Measurements from ENCODE around the gene SGIP1. TPM values are rescaled to one million over a fixed set of nuclear protein-coding genes. Genes with fewer than 3 reads are reported as not detected.

Gene SGIP1
- total and polyA plus RNA-seq, 2 of the 4 experiments (the other 2 are of a cell fraction), result 27.1 to 42.7 TPM

DNA sequence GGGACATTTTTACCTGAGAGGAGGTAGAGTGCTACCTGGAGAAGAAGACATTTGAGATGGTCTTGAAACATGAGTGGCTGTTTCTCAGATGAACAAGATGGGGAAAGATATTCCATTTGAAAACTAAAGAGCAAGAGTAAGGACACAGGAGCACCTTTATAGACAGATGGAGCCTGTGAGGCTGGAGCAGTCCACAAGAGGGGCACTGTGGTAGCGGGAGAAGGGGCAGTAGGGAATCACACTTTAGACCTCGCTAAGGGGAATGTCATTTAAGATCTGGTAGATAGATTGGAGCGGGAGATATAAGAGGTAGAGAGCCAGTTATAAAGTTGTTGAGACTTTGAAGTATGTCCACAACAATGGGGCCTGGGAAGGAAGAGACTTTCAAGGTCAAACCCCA is 241.7 kb downstream of the SGIP1 start:
- no peaks in the 10 kb centered on the region for H3K79me1 ChIP-seq (ENCODE audit: low read depth in 1 of 2, low read length in 2 of 2)
- H2BK5ac ChIP-seq (ENCODE audit: low read depth, low read length, poor library complexity, severe bottlenecking), result no peak overlapping the region
- H2AK9ac ChIP-seq (replicated peaks; ENCODE audit: low read depth, low read length, poor library complexity), result no peak overlapping the region
- H3K56ac ChIP-seq (ENCODE audit: extremely low read depth, insufficient read depth, low read length), result no peak overlapping the region
- H3K4ac ChIP-seq (ENCODE audit: low read depth, low read length), result no peak overlapping the region
- H4K91ac ChIP-seq (ENCODE audit: insufficient read depth, low read depth, low read length), result no peak overlapping the region
- H2BK15ac ChIP-seq (ENCODE audit: low read depth, low read length), result no peak overlapping the region
- no peak overlapping the region for H3K9ac ChIP-seq (ENCODE audit: low read depth, low read length)
- ATAC-seq (ENCODE audit: low read depth) (no peak), DNase-seq (no peak)
- no peak overlapping the region for H4K5ac ChIP-seq (ENCODE audit: low read depth, low read length)
- H4K8ac ChIP-seq (ENCODE audit: low read depth in 2 of 2, low read length in 2 of 2), result no peak overlapping the region
- H3K9me3 ChIP-seq (ENCODE audit: control insufficient read depth, insufficient read depth, low read length), result no peaks in the 10 kb centered on the region
- H3K27ac ChIP-seq (ENCODE audit: insufficient read depth, low read length), result no peak overlapping the region
- CTCF ChIA-PET, result no interaction called here
- H3K4me1 ChIP-seq (ENCODE audit: control insufficient read depth, insufficient read depth, low read length), result no peaks in the 10 kb centered on the region
- no peaks in the 10 kb centered on the region for H4K20me1 ChIP-seq (ENCODE audit: insufficient read depth, low read length)
- H3K4me3 ChIP-seq (ENCODE audit: insufficient read depth, low read depth, low read length), result no peak overlapping the region
- in situ Hi-C loops (cut with MboI; ENCODE audit: low sequenced_read_pairs) (no loop called here), intact Hi-C loops (cut with micrococcal nuclease) (no loop called here), dilution Hi-C loops (cut with HindIII; ENCODE audit: low sequenced_read_pairs, unreplicated experiment) (no loop called here)
- H2BK20ac ChIP-seq (ENCODE audit: low read depth, low read length), result no peak overlapping the region
- H3K36me3 ChIP-seq (ENCODE audit: control insufficient read depth, insufficient read depth, low read length), result no peaks in the 10 kb centered on the region
- no TSS peak for BruUV-seq (replicated peaks)
- H2BK120ac ChIP-seq (ENCODE audit: low read depth, low read length), result no peak overlapping the region
- no peak overlapping the region for H3K14ac ChIP-seq (replicated peaks; ENCODE audit: low read depth, low read length)
- TF ChIP-seq NFE2L2 (IDR thresholded peaks at IDR 0.05; ENCODE audit: low read depth, low read length) (no peak), CEBPB (IDR thresholded peaks at IDR 0.05; ENCODE audit: low read depth, low read length) (no peak), SMC3 (IDR thresholded peaks at IDR 0.05; ENCODE audit: low read depth, low read length) (no peak), FOS (IDR thresholded peaks at IDR 0.05; ENCODE audit: low read depth, low read length) (no peak), MAZ (IDR thresholded peaks at IDR 0.05; ENCODE audit: borderline replicate concordance, low read depth, low read length) (no peak), MXI1 (IDR thresholded peaks at IDR 0.05; ENCODE audit: borderline replicate concordance, low read depth, low read length) (no peak), RFX5 (IDR thresholded peaks at IDR 0.05; ENCODE audit: low read depth, low read length) (no peak), BHLHE40 (IDR thresholded peaks at IDR 0.05; ENCODE audit: low read depth, low read length) (no peak), POLR2A (IDR thresholded peaks at IDR 0.05; ENCODE audit: low read depth, low read length) (no peak), RAD21 (IDR thresholded peaks at IDR 0.05; ENCODE audit: low read length) (no peak), CHD1 (IDR thresholded peaks at IDR 0.05; ENCODE audit: low read depth, low read length) (no peak), MAFK (IDR thresholded peaks at IDR 0.05; ENCODE audit: low read depth, low read length) (no peak), RCOR1 (IDR thresholded peaks at IDR 0.05; ENCODE audit: insufficient replicate concordance, low read length) (no peak)
- TF ChIP-seq, protein P1, sequence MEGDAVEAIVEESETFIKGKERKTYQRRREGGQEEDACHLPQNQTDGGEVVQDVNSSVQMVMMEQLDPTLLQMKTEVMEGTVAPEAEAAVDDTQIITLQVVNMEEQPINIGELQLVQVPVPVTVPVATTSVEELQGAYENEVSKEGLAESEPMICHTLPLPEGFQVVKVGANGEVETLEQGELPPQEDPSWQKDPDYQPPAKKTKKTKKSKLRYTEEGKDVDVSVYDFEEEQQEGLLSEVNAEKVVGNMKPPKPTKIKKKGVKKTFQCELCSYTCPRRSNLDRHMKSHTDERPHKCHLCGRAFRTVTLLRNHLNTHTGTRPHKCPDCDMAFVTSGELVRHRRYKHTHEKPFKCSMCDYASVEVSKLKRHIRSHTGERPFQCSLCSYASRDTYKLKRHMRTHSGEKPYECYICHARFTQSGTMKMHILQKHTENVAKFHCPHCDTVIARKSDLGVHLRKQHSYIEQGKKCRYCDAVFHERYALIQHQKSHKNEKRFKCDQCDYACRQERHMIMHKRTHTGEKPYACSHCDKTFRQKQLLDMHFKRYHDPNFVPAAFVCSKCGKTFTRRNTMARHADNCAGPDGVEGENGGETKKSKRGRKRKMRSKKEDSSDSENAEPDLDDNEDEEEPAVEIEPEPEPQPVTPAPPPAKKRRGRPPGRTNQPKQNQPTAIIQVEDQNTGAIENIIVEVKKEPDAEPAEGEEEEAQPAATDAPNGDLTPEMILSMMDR (conservative IDR thresholded peaks at IDR 0.05; ENCODE audit: low read depth, low read length), result no peak
- TF ChIP-seq, protein P2, sequence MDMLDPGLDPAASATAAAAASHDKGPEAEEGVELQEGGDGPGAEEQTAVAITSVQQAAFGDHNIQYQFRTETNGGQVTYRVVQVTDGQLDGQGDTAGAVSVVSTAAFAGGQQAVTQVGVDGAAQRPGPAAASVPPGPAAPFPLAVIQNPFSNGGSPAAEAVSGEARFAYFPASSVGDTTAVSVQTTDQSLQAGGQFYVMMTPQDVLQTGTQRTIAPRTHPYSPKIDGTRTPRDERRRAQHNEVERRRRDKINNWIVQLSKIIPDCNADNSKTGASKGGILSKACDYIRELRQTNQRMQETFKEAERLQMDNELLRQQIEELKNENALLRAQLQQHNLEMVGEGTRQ (IDR thresholded peaks at IDR 0.05; ENCODE audit: low read depth, low read length), result no peak
- TF ChIP-seq, protein P3, sequence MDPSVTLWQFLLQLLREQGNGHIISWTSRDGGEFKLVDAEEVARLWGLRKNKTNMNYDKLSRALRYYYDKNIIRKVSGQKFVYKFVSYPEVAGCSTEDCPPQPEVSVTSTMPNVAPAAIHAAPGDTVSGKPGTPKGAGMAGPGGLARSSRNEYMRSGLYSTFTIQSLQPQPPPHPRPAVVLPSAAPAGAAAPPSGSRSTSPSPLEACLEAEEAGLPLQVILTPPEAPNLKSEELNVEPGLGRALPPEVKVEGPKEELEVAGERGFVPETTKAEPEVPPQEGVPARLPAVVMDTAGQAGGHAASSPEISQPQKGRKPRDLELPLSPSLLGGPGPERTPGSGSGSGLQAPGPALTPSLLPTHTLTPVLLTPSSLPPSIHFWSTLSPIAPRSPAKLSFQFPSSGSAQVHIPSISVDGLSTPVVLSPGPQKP (IDR thresholded peaks at IDR 0.05; ENCODE audit: borderline replicate concordance, low read depth, low read length), result no peak
- no peak overlapping the region for H3K23ac ChIP-seq (ENCODE audit: low read depth, low read length)
- no peaks in the 10 kb centered on the region for H3K9me1 ChIP-seq (ENCODE audit: insufficient read depth, low read length)
- no peak overlapping the region for H3K4me2 ChIP-seq (ENCODE audit: low read depth, low read length)
- H3K18ac ChIP-seq (ENCODE audit: low read depth, low read length), result no peak overlapping the region
- WGBS, 2 experiments (ENCODE audit: extremely low coverage in 2 of 2, insufficient read length in 1 of 2), result 87% methylated on average over 2 of the region's 3 CpGs; no CpG with 5 or more reads in 1 of the 2 experiments
- POLR2A ChIA-PET (ENCODE audit: unreplicated experiment), result no interaction called here
- peaks cover 9% of the 10 kb centered on the region for H3K27me3 ChIP-seq (ENCODE audit: control insufficient read depth, insufficient read depth, low read length)
- H2AK5ac ChIP-seq (ENCODE audit: low read depth, low read length), result no peak overlapping the region
- peak overlapping the region; percentile 60 for H2AFZ ChIP-seq (replicated peaks; ENCODE audit: low read length, poor library complexity)

Measured in IMR-90 (cell line).